Activated T-helper 9 cell treated with anti-CD3 and anti-CD28 coated beads, Interleukin-2, amount 50 U/mL, for 16 hours (primary cell): ENCODE data around the gene CFAP77.
"Not testable (repeated sequence)": the region's sequence is repeated elsewhere in the genome, so short reads cannot be mapped to it uniquely, and the experiment has no call there.

ENCODE experiments used
- DNase-seq: peaks from one replicate; pipeline ENCODE4 v3.0.0-alpha.2; 2020; ENCODE audit warnings: low read depth

CFAP77 gene

GRCh38 chr9:132547976-132548730, 138.1 kb downstream of the CFAP77 start:
- DNase-seq: no peak

- no peak for DNase-seq
Measured at GRCh38 chr9:132548751-132549640, 139.0 kb downstream of the CFAP77 start.

GRCh38 chr9:132551556-132551955, 141.5 kb downstream of the CFAP77 start:
- DNase-seq: no peak

GRCh38 chr9:132552041-132552440, 142.0 kb downstream of the CFAP77 start:
- DNase-seq: no peak

GRCh38 chr9:132554755-132555154, 144.7 kb downstream of the CFAP77 start:
- no peak for DNase-seq

GRCh38 chr9:132555528-132555927, 145.5 kb downstream of the CFAP77 start:
- no peak for DNase-seq

GRCh38 chr9:132556235-132556634, 146.2 kb downstream of the CFAP77 start:
- no peak for DNase-seq

GRCh38 chr9:132556714-132557113, 146.7 kb downstream of the CFAP77 start:
- DNase-seq: no peak

GRCh38 chr9:132557159-132557558, 147.1 kb downstream of the CFAP77 start:
- DNase-seq: no peak

- no peak for DNase-seq
Measured at GRCh38 chr9:132559711-132560110, 149.7 kb downstream of the CFAP77 start.

- DNase-seq: no peak
Measured at GRCh38 chr9:132560616-132561202, 150.7 kb downstream of the CFAP77 start.

- no peak for DNase-seq
Measured at GRCh38 chr9:132562306-132562573, 152.2 kb downstream of the CFAP77 start.

GRCh38 chr9:132564526-132564925, 154.5 kb downstream of the CFAP77 start:
- DNase-seq: no peak

GRCh38 chr9:132568787-132569186, 158.8 kb downstream of the CFAP77 start:
- DNase-seq: not testable (repeated sequence)

GRCh38 chr9:132571806-132572600, 162.0 kb downstream of the CFAP77 start:
- no peak for DNase-seq

- DNase-seq: no peak
Measured at GRCh38 chr9:132572921-132573320, 162.9 kb downstream of the CFAP77 start.

- DNase-seq: no peak
Measured at GRCh38 chr9:132575005-132575609, 165.1 kb downstream of the CFAP77 start.

- DNase-seq: no peak
Measured at GRCh38 chr9:132575811-132576210, 165.8 kb downstream of the CFAP77 start.

GRCh38 chr9:132577119-132577518, 167.1 kb downstream of the CFAP77 start:
- DNase-seq: no peak

- DNase-seq: no peak
Measured at GRCh38 chr9:132578367-132578932, 168.4 kb downstream of the CFAP77 start.

- DNase-seq: no peak
Measured at GRCh38 chr9:132579427-132579798, 169.4 kb downstream of the CFAP77 start.
